IMR-90 (cell line): ENCODE data around the gene COL4A3. TPM values are rescaled to one million over a fixed set of nuclear protein-coding genes. Genes with fewer than 3 reads are reported as not detected.

Experiments used
- ATAC-seq: fragments of 200-7000 bp; cut with Tn5 transposase; 2 replicates; pipeline ENCODE4 v1.9.1; 2020; ENCODE audit warnings: low read depth, mild to moderate bottlenecking, moderate library complexity
- BruUV-seq: library from RNA; stranded (reverse); fragments of 400-500 nt; replicated peaks from 2 replicates; lab custom pipeline; 2021; lab: Mats Ljungman, UMichigan
- CTCF ChIA-PET: fragments of 300-600 bp; formaldehyde crosslinking; extraction: SDS; loops from one replicate; lab custom pipeline; 2021; ENCODE audit warnings: antibody characterized with exemption; lab: Yijun Ruan, JAX
- POLR2A ChIA-PET: fragments of 300-600 bp; sonication (Branson Sonifier 250); formaldehyde crosslinking; loops from one replicate; lab custom pipeline; 2022; ENCODE audit warnings: antibody characterized with exemption; ENCODE audit not compliant: unreplicated experiment; lab: Charles Lee
- DNase-seq: peaks from one replicate; pipeline ENCODE4 v3.0.0; 2013
- H2AFZ ChIP-seq: replicated peaks from 2 replicates; pipeline ENCODE3; 2013; ENCODE audit warnings: low read length, mild to moderate bottlenecking; ENCODE audit not compliant: poor library complexity
- H2AK5ac ChIP-seq: 2 replicates; pipeline ENCODE4 v1.6.1; 2013; ENCODE audit warnings: low read depth, low read length, inconsistent platforms
- H2AK9ac ChIP-seq: replicated peaks from 2 replicates; pipeline ENCODE3; 2013; ENCODE audit warnings: mild to moderate bottlenecking, low read depth, low read length, moderate library complexity; ENCODE audit not compliant: poor library complexity
- H2BK120ac ChIP-seq: 2 replicates; pipeline ENCODE4 v1.6.1; 2013; ENCODE audit warnings: low read depth, low read length, inconsistent platforms
- H2BK15ac ChIP-seq: 3 replicates; pipeline ENCODE4 v1.6.1; 2013; ENCODE audit warnings: low read depth, low read length, inconsistent platforms
- H2BK20ac ChIP-seq: 2 replicates; pipeline ENCODE4 v1.6.1; 2013; ENCODE audit warnings: low read depth, mild to moderate bottlenecking, inconsistent platforms, low read length, moderate library complexity
- H2BK5ac ChIP-seq: 2 replicates; pipeline ENCODE4 v1.6.1; 2013; ENCODE audit warnings: mild to moderate bottlenecking, low read depth, low read length, inconsistent platforms; ENCODE audit not compliant: poor library complexity, severe bottlenecking
- H3K14ac ChIP-seq: replicated peaks from 2 replicates; pipeline ENCODE4 v1.6.1; 2013; ENCODE audit warnings: low read depth, low read length, inconsistent platforms
- H3K18ac ChIP-seq: 2 replicates; pipeline ENCODE4 v1.6.1; 2013; ENCODE audit warnings: low read depth, low read length, control low read depth
- H3K23ac ChIP-seq: 2 replicates; pipeline ENCODE4 v1.6.1; 2013; ENCODE audit warnings: low read depth, low read length, inconsistent platforms
- H3K27ac ChIP-seq: 2 replicates; pipeline ENCODE4 v1.5.1; 2013; ENCODE audit warnings: mild to moderate bottlenecking, control low read depth, low read length; ENCODE audit not compliant: insufficient read depth
- H3K27me3 ChIP-seq: 2 replicates; pipeline ENCODE4 v1.6.1; 2013; ENCODE audit warnings: low read length; ENCODE audit not compliant: control insufficient read depth, insufficient read depth
- H3K36me3 ChIP-seq: 2 replicates; pipeline ENCODE4 v1.6.1; 2013; ENCODE audit warnings: low read length, mixed read lengths; ENCODE audit not compliant: control insufficient read depth, insufficient read depth
- H3K4ac ChIP-seq: 2 replicates; pipeline ENCODE4 v1.6.1; 2013; ENCODE audit warnings: low read depth, low read length, inconsistent platforms
- H3K4me1 ChIP-seq: 2 replicates; pipeline ENCODE4 v1.6.1; 2013; ENCODE audit warnings: low read length, mixed read lengths; ENCODE audit not compliant: control insufficient read depth, insufficient read depth
- H3K4me2 ChIP-seq: 2 replicates; pipeline ENCODE4 v1.6.1; 2013; ENCODE audit warnings: low read depth, mild to moderate bottlenecking, control low read depth, low read length, moderate library complexity
- H3K4me3 ChIP-seq: 2 replicates; pipeline ENCODE4 v1.5.1; 2013; ENCODE audit warnings: low read depth, mild to moderate bottlenecking, control low read depth, low read length, moderate library complexity; ENCODE audit not compliant: insufficient read depth
- H3K56ac ChIP-seq: 2 replicates; pipeline ENCODE4 v1.6.1; 2013; ENCODE audit warnings: low read length, inconsistent platforms; ENCODE audit not compliant: insufficient read depth; ENCODE audit errors: extremely low read depth
- H3K79me1 ChIP-seq, 2 experiments: 2 replicates each; pipeline ENCODE4 v1.6.1; 2013; ENCODE audit warnings: low read length in 2 of 2, inconsistent platforms in 1 of 2, low read depth in 1 of 2
- H3K9ac ChIP-seq: 2 replicates; pipeline ENCODE4 v1.6.1; 2013; ENCODE audit warnings: low read depth, low read length, control low read depth
- H3K9me1 ChIP-seq: 2 replicates; pipeline ENCODE4 v1.6.1; 2013; ENCODE audit warnings: low read length, inconsistent platforms; ENCODE audit not compliant: insufficient read depth
- H3K9me3 ChIP-seq: 2 replicates; pipeline ENCODE4 v1.6.1; 2013; ENCODE audit warnings: low read length; ENCODE audit not compliant: control insufficient read depth, insufficient read depth
- H4K20me1 ChIP-seq: 2 replicates; pipeline ENCODE4 v1.6.1; 2013; ENCODE audit warnings: low read length, inconsistent platforms; ENCODE audit not compliant: insufficient read depth
- H4K5ac ChIP-seq: 2 replicates; pipeline ENCODE4 v1.6.1; 2013; ENCODE audit warnings: mild to moderate bottlenecking, low read depth, low read length, control low read depth
- H4K8ac ChIP-seq, 2 experiments: 2 replicates each; pipeline ENCODE4 v1.6.1; 2013; ENCODE audit warnings: low read depth in 2 of 2, low read length in 2 of 2, control low read depth in 1 of 2, inconsistent platforms in 1 of 2
- H4K91ac ChIP-seq: 2 replicates; pipeline ENCODE4 v1.6.1; 2013; ENCODE audit warnings: low read depth, low read length, inconsistent platforms; ENCODE audit not compliant: insufficient read depth
- BHLHE40 ChIP-seq: fragments of 150-350 bp; IDR thresholded peaks from 2 replicates; pipeline ENCODE4 v1.6.1; 2016; ENCODE audit warnings: mild to moderate bottlenecking, low read depth, low read length
- CHD1 ChIP-seq: IDR thresholded peaks from 2 replicates; pipeline ENCODE4 v1.6.1; 2012; ENCODE audit warnings: low read depth, low read length, improper control_type of control experiment
- ELK1 ChIP-seq: fragments of 150-350 bp; IDR thresholded peaks from 2 replicates; pipeline ENCODE4 v1.6.1; 2016; ENCODE audit warnings: low read depth, mild to moderate bottlenecking, low read length, moderate library complexity, borderline replicate concordance
- FOS ChIP-seq: fragments of 150-350 bp; IDR thresholded peaks from 2 replicates; pipeline ENCODE4 v1.6.1; 2016; ENCODE audit warnings: low read depth, low read length
- NFE2L2 ChIP-seq: fragments of 150-350 bp; IDR thresholded peaks from 2 replicates; pipeline ENCODE4 v1.6.1; 2016; ENCODE audit warnings: low read depth, mild to moderate bottlenecking, low read length
- RCOR1 ChIP-seq: IDR thresholded peaks from 2 replicates; pipeline ENCODE4 v1.6.1; 2012; ENCODE audit warnings: mild to moderate bottlenecking, low read length, improper control_type of control experiment; ENCODE audit not compliant: insufficient replicate concordance
- RFX5 ChIP-seq: IDR thresholded peaks from 2 replicates; pipeline ENCODE4 v1.8.0; 2012; ENCODE audit warnings: low read depth, mild to moderate bottlenecking, low read length, moderate library complexity
- WGBS, 2 experiments: methylation state at CpG; one replicate each; pipeline versions ENCODE4 v1.1.5 to v1.1.7; 2013; ENCODE audit warnings: missing lambda C conversion rate in 2 of 2; ENCODE audit not compliant: insufficient read length in 1 of 2; ENCODE audit errors: extremely low coverage in 2 of 2; 5-methylcytosine and 5-hydroxymethylcytosine counted together
- dilution Hi-C: fragments of 300-500 bp; cut with HindIII; formaldehyde crosslinking; loops from one replicate; pipeline ENCODE4 v1.14.3; 2018; ENCODE audit warnings: low sequenced_read_pairs; ENCODE audit not compliant: unreplicated experiment
- in situ Hi-C: fragments of 300-500 bp; cut with MboI; formaldehyde crosslinking; loops from 3 replicates; pipeline ENCODE4 v1.14.3; 2019; ENCODE audit warnings: low sequenced_read_pairs, inconsistent platforms, mixed read lengths
- intact Hi-C: fragments of 100-400 bp; cut with micrococcal nuclease; formaldehyde crosslinking; loops from 2 replicates; pipeline ENCODE4 v1.10.0; 2022
- polyA plus RNA-seq, 3 experiments: library from polyadenylated mRNA; depleted of rRNA; stranded (reverse); fragments of >200 nt; gene quantifications; 2 replicates each; pipeline ENCODE4 v1.2.3, GENCODE V29; 2012; ENCODE audit warnings: low replicate concordance in 1 of 3
- total RNA-seq: library from RNA; depleted of rRNA; stranded (reverse); fragments of >200 nt; gene quantifications from 2 replicates; pipeline ENCODE4 v1.2.3, GENCODE V29; 2012

The COL4A3 gene
- total and polyA plus RNA-seq, 2 of the 4 experiments (the other 2 are of a cell fraction): not detected

- Histone ChIP-seq H3K9ac (no peak overlapping the region), H2AK9ac (no peak overlapping the region), H3K79me1 (no peaks in the 10 kb centered on the region), H2BK120ac (no peak overlapping the region), H3K9me3 (no peaks in the 10 kb centered on the region), H3K9me1 (no peaks in the 10 kb centered on the region), H3K56ac (no peak overlapping the region), H3K23ac (no peak overlapping the region), H4K20me1 (no peaks in the 10 kb centered on the region), H3K36me3 (no peaks in the 10 kb centered on the region), H3K27ac (no peak overlapping the region), H2BK15ac (no peak overlapping the region), H3K4me1 (no peaks in the 10 kb centered on the region), H4K91ac (no peak overlapping the region), H3K4ac (no peak overlapping the region), H3K18ac (no peak overlapping the region), H2BK20ac (no peak overlapping the region), H3K14ac (no peak overlapping the region), H3K27me3 (no peaks in the 10 kb centered on the region), H2BK5ac (no peak overlapping the region), H3K4me2 (no peak overlapping the region), H2AFZ (no peak overlapping the region), H4K8ac (no peak overlapping the region), H2AK5ac (no peak overlapping the region), H3K4me3 (no peak overlapping the region), H4K5ac (no peak overlapping the region)
- in situ Hi-C loops (no loop called here), dilution Hi-C loops (no loop called here), intact Hi-C loops (no loop called here)
- BruUV-seq: no TSS peak
- DNase-seq (no peak), ATAC-seq (no peak)
- TF ChIP-seq RFX5 (no peak), ELK1 (no peak), FOS (no peak), NFE2L2 (no peak), CHD1 (no peak), BHLHE40 (no peak), RCOR1 (no peak)
- WGBS, 2 experiments: 80% methylated on average over 2 of the region's 5 CpGs; no CpG with 5 or more reads in 1 of the 2 experiments
- POLR2A ChIA-PET: no interaction called here
- CTCF ChIA-PET: no interaction called here
Measured at GRCh38 chr2:227311861-227312506, 147.6 kb downstream of the COL4A3 start.
